ENCODE measurements around the gene ZDHHC7.

- no peak for TF ChIP-seq YY1 (IDR thresholded peaks at IDR 0.05; ENCODE audit: borderline replicate concordance in 1 of 3, control insufficient read depth in 1 of 3, extremely low read depth in 1 of 3, insufficient read depth in 3 of 3, insufficient read length in 1 of 3, insufficient replicate concordance in 2 of 3, low read depth in 1 of 3, low read length in 2 of 3)
- TF ChIP-seq TARDBP (IDR thresholded peaks at IDR 0.05) = no peak
Measured at GRCh38 chr16:85037050-85037410, 25.7 kb upstream of the ZDHHC7 start.

Data from K562 (cell line).